Memory B cell (primary cell): ENCODE data around the gene TENM3.

Source experiments
- ATAC-seq: fragments of 150-1000 bp; cut with Tn5 transposase; 2 replicates; pipeline ENCODE4 v1.10.0; 2021; ENCODE audit warnings: low read depth, mild to moderate bottlenecking, moderate library complexity
- DNase-seq, 2 donors: peaks; one replicate each; pipeline ENCODE4 v3.0.0; 2022; ENCODE audit warnings: low spot score in 2 of 2
- H3K27ac Mint-ChIP-seq: one replicate; pipeline ENCODE4 v1.8.0; 2022; ENCODE audit warnings: mild to moderate bottlenecking, moderate library complexity, mixed read lengths
- H3K27me3 Mint-ChIP-seq: one replicate; pipeline ENCODE4 v1.8.0; 2022; ENCODE audit warnings: mixed read lengths
- H3K36me3 Mint-ChIP-seq: one replicate; pipeline ENCODE4 v1.8.0; 2022; ENCODE audit warnings: mild to moderate bottlenecking, mixed read lengths
- H3K4me1 Mint-ChIP-seq: one replicate; pipeline ENCODE4 v1.8.0; 2022; ENCODE audit warnings: mixed read lengths
- H3K4me3 Mint-ChIP-seq: one replicate; pipeline ENCODE4 v1.8.0; 2022; ENCODE audit warnings: mild to moderate bottlenecking, moderate library complexity, mixed read lengths
- H3K9me3 Mint-ChIP-seq: one replicate; pipeline ENCODE4 v1.8.0; 2022; ENCODE audit warnings: mixed read lengths

Gene TENM3

GRCh38 chr4:182294451-182294850, 51.2 kb downstream of the TENM3 start:
- DNase-seq, result no peak
- peaks cover 2% of the 10 kb centered on the region for H3K27me3 Mint-ChIP-seq
- H3K27ac Mint-ChIP-seq, result no peak overlapping the region
- ATAC-seq, result no peak
- no peaks in the 10 kb centered on the region for H3K4me1 Mint-ChIP-seq
- H3K4me3 Mint-ChIP-seq, result no peak overlapping the region
- H3K36me3 Mint-ChIP-seq, result no peaks in the 10 kb centered on the region
- H3K9me3 Mint-ChIP-seq, result peaks cover 2% of the 10 kb centered on the region

DNA sequence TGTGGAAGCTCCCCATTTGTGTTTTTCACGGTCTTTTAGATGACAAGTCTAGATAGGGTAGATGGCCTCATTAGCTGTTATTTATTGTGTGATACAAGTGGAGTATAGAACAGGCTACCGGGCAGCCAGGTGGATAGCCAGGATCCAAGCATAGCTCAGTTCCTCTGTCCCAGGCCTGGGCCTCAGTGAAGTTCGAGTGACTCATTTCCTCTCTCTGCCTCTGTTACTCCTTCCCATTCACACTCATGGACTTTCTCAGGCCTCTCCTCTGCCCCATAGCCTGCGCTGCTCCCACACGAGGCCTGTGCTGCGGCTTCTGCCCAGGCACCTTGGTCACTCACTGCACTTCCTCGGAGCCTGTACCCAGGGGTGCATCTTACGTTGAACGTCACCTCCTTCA, 54.5 kb downstream of the TENM3 start:
- Mint-ChIP-seq H3K27ac (no peak overlapping the region), H3K27me3 (peaks cover 2% of the 10 kb centered on the region), H3K4me3 (no peak overlapping the region), H3K36me3 (no peaks in the 10 kb centered on the region), H3K4me1 (no peaks in the 10 kb centered on the region), H3K9me3 (peaks cover 2% of the 10 kb centered on the region)
- DNase-seq (no peak), ATAC-seq (no peak)

DNA sequence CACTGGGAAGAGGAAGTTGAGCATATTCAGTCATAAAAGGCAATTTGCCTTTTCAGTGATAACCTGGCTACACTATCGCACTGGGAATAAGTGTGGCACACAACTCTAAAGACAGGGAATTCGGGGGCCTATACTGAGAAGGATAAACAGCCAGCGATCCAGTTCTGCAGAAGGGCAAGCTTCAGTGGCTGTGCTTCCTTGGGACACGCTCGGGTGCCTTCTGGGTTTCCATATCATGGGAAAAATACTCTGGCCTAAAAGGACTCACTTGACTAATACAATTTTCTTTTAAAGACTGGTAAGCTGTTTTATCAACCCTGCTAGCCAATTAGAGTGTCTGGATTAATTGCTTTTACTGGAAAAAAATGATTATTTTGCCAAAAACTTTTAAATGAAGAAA, 58.5 kb downstream of the TENM3 start:
- ATAC-seq (no peak), DNase-seq (no peak)
- H3K27me3 Mint-ChIP-seq, result peaks cover 2% of the 10 kb centered on the region
- no peak overlapping the region for H3K4me3 Mint-ChIP-seq
- no peaks in the 10 kb centered on the region for H3K36me3 Mint-ChIP-seq
- H3K4me1 Mint-ChIP-seq, result no peaks in the 10 kb centered on the region
- peaks cover 2% of the 10 kb centered on the region for H3K9me3 Mint-ChIP-seq
- H3K27ac Mint-ChIP-seq, result no peak overlapping the region

GRCh38 chr4:182303847-182304246, 60.6 kb downstream of the TENM3 start:
- no peak overlapping the region for H3K27ac Mint-ChIP-seq
- no peak for DNase-seq
- no peaks in the 10 kb centered on the region for H3K36me3 Mint-ChIP-seq

DNA sequence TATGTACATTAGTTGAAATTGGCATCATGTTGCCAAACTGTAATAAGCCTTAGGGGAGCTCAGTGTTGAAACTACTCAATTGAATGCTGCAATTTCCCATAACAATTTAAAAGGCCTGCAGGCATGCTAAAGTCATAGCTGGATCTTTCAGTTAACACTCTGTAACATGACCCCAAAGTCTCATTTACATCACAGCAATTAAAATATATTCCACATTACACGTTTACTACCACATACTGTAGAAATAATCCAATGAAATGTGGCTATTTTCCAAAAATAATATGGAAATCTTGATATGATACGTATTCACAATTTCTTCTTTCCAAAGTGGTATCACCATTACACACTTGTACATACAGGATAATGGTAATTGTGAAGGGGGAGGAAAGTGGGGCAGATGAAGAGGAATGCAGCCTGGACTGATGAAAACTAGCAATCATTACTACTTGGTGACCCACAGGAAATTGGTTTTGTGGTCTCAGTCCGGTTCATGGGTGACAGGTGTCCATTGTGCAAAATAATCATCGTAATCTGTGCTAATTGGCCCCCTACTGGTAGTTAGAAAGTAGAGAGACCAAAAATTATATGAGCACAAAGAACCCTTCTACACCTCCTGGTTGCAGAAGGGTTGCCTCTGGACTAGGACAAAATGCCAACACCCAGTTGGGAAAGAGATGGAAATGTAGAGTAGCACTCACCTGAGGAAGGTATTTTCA, 63.7 kb downstream of the TENM3 start:
- Mint-ChIP-seq H3K4me3 (no peak overlapping the region), H3K27ac (no peak overlapping the region), H3K36me3 (no peaks in the 10 kb centered on the region), H3K4me1 (no peaks in the 10 kb centered on the region), H3K27me3 (no peaks in the 10 kb centered on the region), H3K9me3 (no peaks in the 10 kb centered on the region)
- ATAC-seq, result no peak
- DNase-seq, result no peak

More at GRCh38 chr4:182303847-182304246, 60.6 kb downstream of the TENM3 start:
- H3K9me3 Mint-ChIP-seq, result peaks cover 2% of the 10 kb centered on the region
- H3K4me1 Mint-ChIP-seq, result no peaks in the 10 kb centered on the region
- no peaks in the 10 kb centered on the region for H3K27me3 Mint-ChIP-seq
- no peak for ATAC-seq
- H3K4me3 Mint-ChIP-seq, result no peak overlapping the region

- H3K4me3 Mint-ChIP-seq, result no peak overlapping the region
- H3K9me3 Mint-ChIP-seq, result no peaks in the 10 kb centered on the region
- H3K4me1 Mint-ChIP-seq, result no peaks in the 10 kb centered on the region
- H3K27me3 Mint-ChIP-seq, result no peaks in the 10 kb centered on the region
- H3K36me3 Mint-ChIP-seq, result no peaks in the 10 kb centered on the region
- no peak overlapping the region for H3K27ac Mint-ChIP-seq
- no peak for DNase-seq
- ATAC-seq, result no peak
These were observed 64.5 kb downstream of the TENM3 start for GRCh38 chr4:182307746-182308145.

DNA sequence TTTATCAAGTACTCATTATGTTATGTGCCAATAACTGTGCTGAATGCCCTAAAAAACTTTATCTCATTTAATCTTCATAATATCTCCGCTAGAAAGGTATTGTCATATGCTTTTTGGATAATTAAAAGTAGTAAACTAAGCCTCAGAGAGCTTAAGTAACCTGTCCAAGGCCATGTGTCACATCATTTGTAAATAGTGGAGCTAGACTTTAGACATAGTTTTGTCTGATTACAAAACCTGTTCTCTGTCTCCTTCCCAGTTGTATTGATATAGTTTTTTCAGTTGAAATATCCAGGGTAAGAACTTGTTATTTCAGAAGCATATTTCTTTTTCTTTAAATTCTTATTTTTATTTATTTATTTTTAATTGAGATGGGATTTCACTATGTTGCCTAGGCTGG, 66.7 kb downstream of the TENM3 start:
- peaks cover 5% of the 10 kb centered on the region for H3K9me3 Mint-ChIP-seq
- H3K27ac Mint-ChIP-seq, result no peak overlapping the region
- no peaks in the 10 kb centered on the region for H3K27me3 Mint-ChIP-seq
- ATAC-seq (no peak), DNase-seq (no peak)
- no peaks in the 10 kb centered on the region for H3K36me3 Mint-ChIP-seq
- no peak overlapping the region for H3K4me3 Mint-ChIP-seq
- H3K4me1 Mint-ChIP-seq, result no peaks in the 10 kb centered on the region

GRCh38 chr4:182310316-182310715, 67.1 kb downstream of the TENM3 start:
- Mint-ChIP-seq H3K9me3 (peaks cover 6% of the 10 kb centered on the region), H3K27me3 (no peaks in the 10 kb centered on the region), H3K4me1 (no peaks in the 10 kb centered on the region), H3K27ac (no peak overlapping the region), H3K36me3 (no peaks in the 10 kb centered on the region), H3K4me3 (no peak overlapping the region)
- no peak for ATAC-seq
- DNase-seq, result no peak

DNA sequence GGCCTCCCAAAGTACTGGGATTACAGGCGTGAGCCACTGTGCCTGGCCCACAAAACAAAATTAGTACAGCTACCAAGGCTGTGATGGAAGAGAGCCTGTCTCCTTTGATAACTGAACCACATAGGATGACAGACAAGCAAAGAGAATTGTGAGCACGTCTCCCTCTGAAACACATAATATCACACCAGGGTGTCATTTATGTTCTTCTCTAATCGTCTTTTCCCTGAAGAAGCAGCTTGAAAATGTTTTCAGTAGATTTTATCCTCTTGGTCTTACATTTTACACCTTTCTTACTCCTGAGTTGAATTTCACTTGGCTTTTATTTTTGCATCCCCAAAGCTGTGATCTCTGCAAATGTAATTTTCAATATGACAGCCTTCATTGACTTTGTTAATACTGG, 67.8 kb downstream of the TENM3 start:
- H3K4me1 Mint-ChIP-seq, result no peaks in the 10 kb centered on the region
- no peaks in the 10 kb centered on the region for H3K27me3 Mint-ChIP-seq
- no peak for ATAC-seq
- H3K4me3 Mint-ChIP-seq, result no peak overlapping the region
- DNase-seq, result no peak
- H3K9me3 Mint-ChIP-seq, result peaks cover 10% of the 10 kb centered on the region
- no peak overlapping the region for H3K27ac Mint-ChIP-seq
- no peaks in the 10 kb centered on the region for H3K36me3 Mint-ChIP-seq

GRCh38 chr4:182314537-182314936, 71.3 kb downstream of the TENM3 start:
- ATAC-seq (no peak), DNase-seq (no peak)
- H3K27ac Mint-ChIP-seq, result no peak overlapping the region
- peaks cover 12% of the 10 kb centered on the region for H3K9me3 Mint-ChIP-seq
- H3K4me3 Mint-ChIP-seq, result no peak overlapping the region
- no peaks in the 10 kb centered on the region for H3K36me3 Mint-ChIP-seq
- no peaks in the 10 kb centered on the region for H3K4me1 Mint-ChIP-seq
- no peaks in the 10 kb centered on the region for H3K27me3 Mint-ChIP-seq

GRCh38 chr4:182318256-182318655, 75.1 kb downstream of the TENM3 start:
- Mint-ChIP-seq H3K4me1 (no peaks in the 10 kb centered on the region), H3K27me3 (no peaks in the 10 kb centered on the region), H3K27ac (no peak overlapping the region), H3K36me3 (no peaks in the 10 kb centered on the region), H3K9me3 (peaks cover 12% of the 10 kb centered on the region), H3K4me3 (no peak overlapping the region)
- ATAC-seq (no peak), DNase-seq (no peak)

DNA sequence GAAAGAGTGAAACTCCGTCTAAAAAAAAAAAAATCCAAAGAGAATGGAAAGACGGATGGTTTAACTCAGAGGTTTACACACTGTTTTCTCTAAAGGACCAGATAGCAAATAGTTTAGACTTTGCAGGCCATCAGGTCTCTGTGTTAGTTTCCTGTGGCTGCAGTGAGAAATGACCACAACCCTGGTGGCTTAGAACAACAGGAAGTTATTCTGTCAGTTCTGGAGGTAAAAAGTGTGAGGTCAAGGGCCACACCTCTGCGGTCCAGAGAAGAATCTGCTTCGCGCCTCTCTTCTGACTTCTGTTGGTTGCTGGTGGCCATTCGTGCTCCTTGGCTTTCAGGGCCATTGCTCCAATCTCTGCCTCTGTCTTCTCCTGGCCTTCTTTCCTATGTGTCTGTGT, 76.9 kb downstream of the TENM3 start:
- no peak overlapping the region for H3K27ac Mint-ChIP-seq

DNA sequence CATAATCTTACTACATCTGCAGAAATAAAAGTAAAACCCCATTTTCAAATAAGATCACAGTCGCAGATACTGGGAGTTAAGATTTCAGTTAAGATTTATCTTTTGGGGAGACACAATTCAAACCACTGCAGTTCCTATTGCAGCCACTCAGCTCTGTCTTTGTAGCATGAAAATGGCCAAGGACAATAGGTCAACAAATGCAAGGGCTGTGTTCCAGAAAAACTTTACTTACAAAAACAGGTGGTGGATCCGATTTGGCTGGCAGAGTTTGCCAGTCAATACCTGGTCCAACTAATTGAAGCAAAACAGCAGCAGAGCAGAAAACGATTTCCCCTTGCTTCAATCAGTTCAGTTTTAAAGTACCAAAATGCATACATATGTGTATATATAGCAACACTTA, 77.4 kb downstream of the TENM3 start:
- H3K36me3 Mint-ChIP-seq, result no peaks in the 10 kb centered on the region
- ATAC-seq, result no peak
- no peak overlapping the region for H3K4me3 Mint-ChIP-seq
- DNase-seq, result no peak
- H3K4me1 Mint-ChIP-seq, result no peaks in the 10 kb centered on the region
- H3K27ac Mint-ChIP-seq, result no peak overlapping the region
- no peaks in the 10 kb centered on the region for H3K27me3 Mint-ChIP-seq
- H3K9me3 Mint-ChIP-seq, result peaks cover 5% of the 10 kb centered on the region

More for the DNA sequence above, 76.9 kb downstream of the TENM3 start:
- DNase-seq (no peak), ATAC-seq (no peak)
- Mint-ChIP-seq H3K9me3 (peaks cover 6% of the 10 kb centered on the region), H3K27me3 (no peaks in the 10 kb centered on the region), H3K4me1 (no peaks in the 10 kb centered on the region), H3K4me3 (no peak overlapping the region), H3K36me3 (no peaks in the 10 kb centered on the region)

GRCh38 chr4:182324282-182324681, 81.1 kb downstream of the TENM3 start:
- Mint-ChIP-seq H3K4me1 (no peaks in the 10 kb centered on the region), H3K4me3 (no peak overlapping the region)

DNA sequence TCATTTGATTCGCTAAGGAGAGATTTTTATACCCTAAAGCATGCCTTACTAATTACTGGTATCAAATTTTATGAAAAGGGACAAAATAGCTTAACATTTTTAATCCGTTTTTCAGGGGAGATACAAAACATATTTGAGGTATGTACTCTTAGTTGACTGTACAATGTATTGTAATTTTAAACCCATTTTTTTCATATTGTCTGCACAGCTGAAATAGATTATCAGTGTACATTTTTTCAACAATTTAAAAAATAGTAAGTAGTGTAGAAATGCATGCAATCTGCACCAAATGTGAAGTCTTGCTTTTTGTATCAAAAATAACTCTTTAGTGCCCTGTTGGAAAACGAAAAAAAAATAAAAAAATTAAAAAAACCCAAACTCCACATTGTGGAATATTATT, 82.2 kb downstream of the TENM3 start:
- ATAC-seq, result no peak
- Mint-ChIP-seq H3K36me3 (no peaks in the 10 kb centered on the region), H3K4me1 (no peaks in the 10 kb centered on the region), H3K27me3 (no peaks in the 10 kb centered on the region), H3K27ac (no peak overlapping the region), H3K9me3 (no peaks in the 10 kb centered on the region), H3K4me3 (no peak overlapping the region)
- no peak for DNase-seq

More at GRCh38 chr4:182324282-182324681, 81.1 kb downstream of the TENM3 start:
- Mint-ChIP-seq H3K27ac (no peak overlapping the region), H3K9me3 (no peaks in the 10 kb centered on the region), H3K36me3 (no peaks in the 10 kb centered on the region), H3K27me3 (no peaks in the 10 kb centered on the region)
- no peak for DNase-seq
- ATAC-seq, result no peak
